ENCODE measurements around the gene HECW1. TPM values are rescaled to one million over a fixed set of nuclear protein-coding genes. Genes with fewer than 3 reads are reported as not detected.

Gene HECW1
- total RNA-seq, 1 experiment from 2014 or later, result 2.7 TPM

- BruUV-seq (replicated peaks), result no TSS peak
- POLR2A ChIA-PET (ENCODE audit: unreplicated experiment), result no interaction called here
- Histone ChIP-seq H4K20me1 (ENCODE audit: insufficient read depth) (no peaks in the 10 kb centered on the region), H3F3A (ENCODE audit: insufficient read depth, low read depth) (no peaks in the 10 kb centered on the region), H3K27ac (no peak overlapping the region), H2AFZ (no peak overlapping the region), H3K9me3 (ENCODE audit: insufficient read depth, low read depth) (no peaks in the 10 kb centered on the region), H3K36me3 (ENCODE audit: low read depth) (no peaks in the 10 kb centered on the region), H3K79me2 (ENCODE audit: low read depth) (no peaks in the 10 kb centered on the region), H3K9me2 (ENCODE audit: insufficient read depth) (no peaks in the 10 kb centered on the region), H3K4me3 (no peak overlapping the region), H3K4me1 (replicated peaks; ENCODE audit: insufficient read depth) (no peaks in the 10 kb centered on the region), H3K27me3 (ENCODE audit: insufficient read depth, low read depth) (peaks cover 95% of the 10 kb centered on the region), H3K4me2 (no peak overlapping the region)
- no peak for DNase-seq
- intact Hi-C loops (cut with micrococcal nuclease; ENCODE audit: unreplicated experiment), result no loop called here
- no peak for TF ChIP-seq CTCF (conservative IDR thresholded peaks at IDR 0.05)
- TF ChIP-seq EZH2 (IDR thresholded peaks at IDR 0.05; ENCODE audit: low read depth), result no peak
- CTCF ChIA-PET, result no interaction called here
These were observed 201.4 kb downstream of the HECW1 start for GRCh38 chr7:43313628-43314378.

- H3K4me2 ChIP-seq, result no peak overlapping the region
- BruUV-seq (replicated peaks), result no TSS peak
- H3F3A ChIP-seq (ENCODE audit: insufficient read depth, low read depth), result no peaks in the 10 kb centered on the region
- no peaks in the 10 kb centered on the region for H3K79me2 ChIP-seq (ENCODE audit: low read depth)
- no peaks in the 10 kb centered on the region for H4K20me1 ChIP-seq (ENCODE audit: insufficient read depth)
- H3K9me3 ChIP-seq (ENCODE audit: insufficient read depth, low read depth), result no peaks in the 10 kb centered on the region
- no peaks in the 10 kb centered on the region for H3K9me2 ChIP-seq (ENCODE audit: insufficient read depth)
- ChIA-PET CTCF (no interaction called here), POLR2A (ENCODE audit: unreplicated experiment) (no interaction called here)
- H3K4me3 ChIP-seq, result no peak overlapping the region
- H2AFZ ChIP-seq, result no peak overlapping the region
- intact Hi-C loops (cut with micrococcal nuclease; ENCODE audit: unreplicated experiment), result no loop called here
- no peak for DNase-seq
- no peaks in the 10 kb centered on the region for H3K4me1 ChIP-seq (replicated peaks; ENCODE audit: insufficient read depth)
- no peaks in the 10 kb centered on the region for H3K36me3 ChIP-seq (ENCODE audit: low read depth)
- H3K27me3 ChIP-seq (ENCODE audit: insufficient read depth, low read depth), result peaks cover 89% of the 10 kb centered on the region
- H3K27ac ChIP-seq, result no peak overlapping the region
- TF ChIP-seq EZH2 (IDR thresholded peaks at IDR 0.05; ENCODE audit: low read depth) (no peak), CTCF (conservative IDR thresholded peaks at IDR 0.05) (no peak)
These were observed 202.1 kb downstream of the HECW1 start for GRCh38 chr7:43314379-43315158.

GRCh38 chr7:43317075-43317474, 204.6 kb downstream of the HECW1 start:
- H3K36me3 ChIP-seq (ENCODE audit: low read depth), result no peaks in the 10 kb centered on the region

More at GRCh38 chr7:43317075-43317474, 204.6 kb downstream of the HECW1 start:
- Histone ChIP-seq H3K4me1 (replicated peaks; ENCODE audit: insufficient read depth) (no peaks in the 10 kb centered on the region), H2AFZ (no peak overlapping the region), H3K79me2 (ENCODE audit: low read depth) (no peaks in the 10 kb centered on the region), H3K9me3 (ENCODE audit: insufficient read depth, low read depth) (no peaks in the 10 kb centered on the region), H3K4me3 (no peak overlapping the region), H3K27ac (no peak overlapping the region), H3F3A (ENCODE audit: insufficient read depth, low read depth) (no peaks in the 10 kb centered on the region), H3K27me3 (ENCODE audit: insufficient read depth, low read depth) (peaks cover 89% of the 10 kb centered on the region), H3K9me2 (ENCODE audit: insufficient read depth) (no peaks in the 10 kb centered on the region), H4K20me1 (ENCODE audit: insufficient read depth) (no peaks in the 10 kb centered on the region), H3K4me2 (no peak overlapping the region)
- no TSS peak for BruUV-seq (replicated peaks)
- ChIA-PET CTCF (no interaction called here), POLR2A (ENCODE audit: unreplicated experiment) (no interaction called here)
- DNase-seq, result no peak
- intact Hi-C loops (cut with micrococcal nuclease; ENCODE audit: unreplicated experiment), result no loop called here
- TF ChIP-seq EZH2 (IDR thresholded peaks at IDR 0.05; ENCODE audit: low read depth), result no peak
- no peak for TF ChIP-seq CTCF (conservative IDR thresholded peaks at IDR 0.05)

All from PC-9 (cell line).